Sigmoid colon (tissue), 7 donors: Measurements from ENCODE around the gene MLNR. TPM values are rescaled to one million over a fixed set of nuclear protein-coding genes. Genes with fewer than 3 reads are reported as not detected.

ENCODE experiments used
- DNase-seq: peaks from one replicate; pipeline ENCODE4 v3.0.0-alpha.2; 2019
- H3K27ac ChIP-seq, 4 donors: fragments of 200-600 bp; sonication (generic); one replicate each; pipeline ENCODE4 v1.5.1; 2016 to 2019; ENCODE audit warnings: mild to moderate bottlenecking in 1 of 4
- H3K27me3 ChIP-seq, 3 donors: fragments of 200-600 bp; sonication (generic); one replicate each; pipeline ENCODE4 v1.5.1; 2019; ENCODE audit warnings: mild to moderate bottlenecking in 1 of 3
- H3K36me3 ChIP-seq, 4 donors: fragments of 200-600 bp; sonication (generic); one replicate each; pipeline ENCODE4 v1.5.1; 2016 to 2019
- H3K4me1 ChIP-seq, 4 donors: fragments of 200-600 bp; sonication (generic); one replicate each; pipeline ENCODE4 v1.5.1; 2017 to 2019
- H3K4me3 ChIP-seq, 4 donors: fragments of 200-600 bp; sonication (generic); one replicate each; pipeline ENCODE4 v1.5.1; 2017 to 2019; ENCODE audit warnings: mild to moderate bottlenecking in 2 of 4, moderate library complexity in 1 of 4
- H3K9me3 ChIP-seq, 4 donors: fragments of 200-600 bp in 3 of 4; sonication (generic) in 3 of 4; one replicate each; pipeline versions ENCODE4 v1.5.1 to v1.6.1; 2013 to 2019
- CTCF ChIP-seq, 4 experiments: fragments of 450-650 bp in 3 of 4; fragments of 200-600 bp in 1 of 4; IDR thresholded peaks; one replicate each; pipeline ENCODE4 v1.5.1; 2016 to 2019; ENCODE audit warnings: antibody characterized with exemption in 4 of 4, mild to moderate bottlenecking in 3 of 4, moderate library complexity in 2 of 4
- EP300 ChIP-seq, 4 donors: sonication (generic); formaldehyde crosslinking; IDR thresholded peaks; one replicate each; pipeline ENCODE4 v1.6.1; 2017; ENCODE audit warnings: antibody characterized with exemption in 4 of 4
- POLR2A ChIP-seq, 2 donors: fragments of 450-650 bp; IDR thresholded peaks; one replicate each; pipeline ENCODE4 v1.6.1; 2016; ENCODE audit warnings: antibody characterized with exemption in 2 of 2, mild to moderate bottlenecking in 2 of 2, moderate library complexity in 2 of 2
- POLR2AphosphoS5 ChIP-seq, 4 donors: sonication (generic); formaldehyde crosslinking; IDR thresholded peaks; one replicate each; pipeline ENCODE4 v1.6.1; 2017; ENCODE audit warnings: antibody characterized with exemption in 4 of 4
- WGBS, 2 donors: extraction: QIAGEN DNeasy Blood & Tissue Kit; methylation state at CpG; one replicate each; pipeline ENCODE4 v1.1.7; 2013; 5-methylcytosine and 5-hydroxymethylcytosine counted together
- intact Hi-C: fragments of 100-400 bp; cut with DNase I; formaldehyde crosslinking; loops from one replicate; pipeline ENCODE4 v1.15.1; 2023
- polyA plus RNA-seq, 3 donors: library from polyadenylated mRNA; stranded (reverse); fragments of 200-250 nt; gene quantifications; one replicate each; pipeline ENCODE4 v1.2.3, GENCODE V29; 2013
- total RNA-seq, 4 donors: library from RNA; depleted of rRNA; stranded (reverse); fragments of >200 nt; gene quantifications; one replicate each; pipeline ENCODE4 v1.1.0, GENCODE V29; 2016
- donor health status: healthy with polysubstance abuse.
- donor health status: Bipolar disorder and iron deficiency.
- donor health status: healthy.

The MLNR gene
- total and polyA plus RNA-seq, 7 donors: 0.71 TPM; not detected in 6

- Histone ChIP-seq H3K36me3 (peaks cover 0 to 35% (median 4%) of the 10 kb centered on the region in 4 donors), H3K27ac (no peak overlapping the region), H3K4me1 (no peaks in the 10 kb centered on the region), H3K4me3 (no peak overlapping the region), H3K27me3 (no peaks in the 10 kb centered on the region), H3K9me3 (no peaks in the 10 kb centered on the region)
- 94% methylated on average over 5 of the region's 5 CpGs for WGBS, 2 donors
- intact Hi-C loops: no loop called here
- no peak for DNase-seq
- TF ChIP-seq CTCF (IDR thresholded peaks at IDR 0.05): no peak
- no peak for TF ChIP-seq EP300 (IDR thresholded peaks at IDR 0.05)
- TF ChIP-seq POLR2AphosphoS5 (IDR thresholded peaks at IDR 0.05): no peak
- no peak for TF ChIP-seq POLR2A (IDR thresholded peaks at IDR 0.05)
Observed at GRCh38 chr13:49210669-49211068, 9.5 kb upstream of the MLNR start.

- 75 to 88% methylated on average over 1 of the region's 1 CpG for WGBS, 2 donors
- no peak for DNase-seq
- intact Hi-C loops: no loop called here
- peaks cover 0 to 14% (median 8%) of the 10 kb centered on the region in 3 donors for H3K27me3 ChIP-seq
- no peak for TF ChIP-seq EP300 (IDR thresholded peaks at IDR 0.05)
- no peak for TF ChIP-seq POLR2A (IDR thresholded peaks at IDR 0.05)
- TF ChIP-seq CTCF (IDR thresholded peaks at IDR 0.05): no peak
- no peak for TF ChIP-seq POLR2AphosphoS5 (IDR thresholded peaks at IDR 0.05)
- no peak overlapping the region for H3K4me3 ChIP-seq
- no peaks in the 10 kb centered on the region for H3K4me1 ChIP-seq
- no peaks in the 10 kb centered on the region for H3K9me3 ChIP-seq
- no peak overlapping the region for H3K27ac ChIP-seq
- H3K36me3 ChIP-seq: peaks cover 0 to 7% (median 0%) of the 10 kb centered on the region in 4 donors
Observed at GRCh38 chr13:49213539-49213938, 6.6 kb upstream of the MLNR start.

DNA sequence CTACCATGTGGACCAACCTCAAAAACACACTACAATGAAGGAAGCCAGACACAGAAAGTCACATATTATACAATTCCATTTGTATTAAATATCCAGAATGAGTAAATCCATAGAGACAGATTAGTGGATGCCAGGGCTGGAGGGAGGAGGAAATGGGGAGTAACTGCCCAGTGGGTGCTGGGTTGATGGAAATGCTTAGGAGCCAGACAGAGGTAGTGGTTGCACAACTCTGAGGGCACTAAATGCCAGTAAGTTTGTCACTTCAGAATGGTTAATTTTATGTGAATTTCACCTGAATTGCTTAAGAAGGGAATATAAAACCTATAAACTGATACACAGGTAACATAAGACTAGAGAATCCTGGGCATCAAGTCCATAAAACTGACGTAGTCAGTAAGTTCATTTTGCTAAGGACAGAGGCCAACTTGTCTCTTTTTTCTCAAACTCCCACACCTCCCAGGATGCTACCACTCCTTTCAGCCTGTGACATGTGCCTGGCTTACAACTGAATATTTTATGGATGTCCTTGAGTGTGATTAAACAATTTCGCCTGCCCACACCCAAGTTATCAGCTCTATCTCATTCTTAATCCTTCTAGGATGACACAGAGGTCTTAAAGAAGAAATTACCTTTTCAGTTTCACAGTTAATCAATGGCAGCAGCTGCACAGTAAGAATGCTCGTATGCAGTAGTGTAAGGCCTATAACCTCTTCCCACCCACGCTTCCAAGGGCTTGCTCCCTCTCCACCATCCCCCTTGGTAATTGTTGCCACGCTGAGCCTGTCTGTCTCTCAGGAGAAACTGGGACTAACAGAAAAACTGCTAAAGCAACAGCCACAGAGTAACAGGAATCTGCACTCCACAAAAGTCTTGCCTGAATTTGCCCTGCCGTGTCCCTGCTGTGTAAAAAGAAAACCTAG lies 5.9 kb upstream of the MLNR start:
- 63 to 72% methylated on average over 6 of the region's 6 CpGs for WGBS, 2 donors
- Histone ChIP-seq H3K27ac (no peak overlapping the region), H3K9me3 (no peaks in the 10 kb centered on the region), H3K4me3 (no peak overlapping the region), H3K36me3 (peaks cover 0 to 1% (median 0%) of the 10 kb centered on the region in 4 donors), H3K27me3 (peaks cover 0 to 21% (median 16%) of the 10 kb centered on the region in 3 donors), H3K4me1 (no peaks in the 10 kb centered on the region)
- TF ChIP-seq EP300 (IDR thresholded peaks at IDR 0.05): no peak
- intact Hi-C loops: no loop called here
- DNase-seq: no peak

GRCh38 chr13:49214917-49215376 lies 5.2 kb upstream of the MLNR start:
- TF ChIP-seq POLR2A (IDR thresholded peaks at IDR 0.05) (no peak), EP300 (IDR thresholded peaks at IDR 0.05) (no peak), POLR2AphosphoS5 (IDR thresholded peaks at IDR 0.05) (no peak), CTCF (IDR thresholded peaks at IDR 0.05) (no peak)
- DNase-seq: no peak
- 33 to 36% methylated on average over 6 of the region's 6 CpGs for WGBS, 2 donors

GRCh38 chr13:49216334-49216733 lies 3.8 kb upstream of the MLNR start:
- Histone ChIP-seq H3K4me1 (peaks cover 0 to 18% (median 14%) of the 10 kb centered on the region in 4 donors), H3K27ac (no peak overlapping the region), H3K9me3 (no peaks in the 10 kb centered on the region), H3K4me3 (no peak overlapping the region), H3K27me3 (peaks cover 15 to 42% (median 36%) of the 10 kb centered on the region in 3 donors), H3K36me3 (no peaks in the 10 kb centered on the region)
- DNase-seq: no peak
- intact Hi-C loops: no loop called here
- WGBS, 2 donors: 79 to 94% methylated on average over 6 of the region's 6 CpGs
- TF ChIP-seq POLR2AphosphoS5 (IDR thresholded peaks at IDR 0.05) (no peak), EP300 (IDR thresholded peaks at IDR 0.05) (no peak), POLR2A (IDR thresholded peaks at IDR 0.05) (no peak), CTCF (IDR thresholded peaks at IDR 0.05) (no peak)

More at GRCh38 chr13:49214917-49215376, 5.2 kb upstream of the MLNR start:
- H3K9me3 ChIP-seq: no peaks in the 10 kb centered on the region
- peaks cover 2 to 28% (median 23%) of the 10 kb centered on the region in 3 donors for H3K27me3 ChIP-seq
- intact Hi-C loops: no loop called here
- H3K36me3 ChIP-seq: no peaks in the 10 kb centered on the region
- H3K27ac ChIP-seq: no peak overlapping the region
- H3K4me3 ChIP-seq: no peak overlapping the region
- peaks cover 0 to 5% (median 2%) of the 10 kb centered on the region in 4 donors for H3K4me1 ChIP-seq
